CD14-positive monocyte (primary cell): ENCODE measurements around the gene LCAT. TPM values are rescaled to one million over a fixed set of nuclear protein-coding genes. Genes with fewer than 3 reads are reported as not detected.

Experiments
- DNase-seq, 3 donors: peaks; one replicate each; pipeline ENCODE4 v3.0.0-alpha.2; 2011 to 2022
- H2AFZ ChIP-seq: 2 replicates; pipeline ENCODE4 v1.6.0; 2012; ENCODE audit warnings: mild to moderate bottlenecking, low read depth, low read length, inconsistent platforms; ENCODE audit not compliant: insufficient read depth, poor library complexity, severe bottlenecking
- H3K27ac ChIP-seq, 2 donors: 1 replicate in 1 of 2; 2 replicates in 1 of 2; pipeline ENCODE4 v1.5.1; 2012 to 2013; ENCODE audit warnings: low read length in 2 of 2, control low read depth in 1 of 2, inconsistent platforms in 1 of 2, low read depth in 1 of 2, mild to moderate bottlenecking in 1 of 2
- H3K27me3 ChIP-seq, 2 donors: one replicate each; pipeline versions ENCODE4 v1.6.0 to v1.6.1; 2011 to 2013; ENCODE audit warnings: low read length in 2 of 2; ENCODE audit not compliant: control insufficient read depth in 2 of 2, insufficient read depth in 2 of 2
- H3K36me3 ChIP-seq, 2 donors: replicated peaks in 1 of 2; 1 replicate in 1 of 2; 2 replicates in 1 of 2; pipeline versions ENCODE4 v1.5.1 to v1.6.1; 2012 to 2013; ENCODE audit warnings: low read length in 2 of 2, control low read depth in 1 of 2, inconsistent platforms in 1 of 2, mild to moderate bottlenecking in 1 of 2; ENCODE audit not compliant: insufficient read depth in 2 of 2, control insufficient read depth in 1 of 2
- H3K4me1 ChIP-seq, 2 donors: 1 replicate in 1 of 2; 2 replicates in 1 of 2; pipeline versions ENCODE4 v1.5.1 to v1.6.1; 2012 to 2013; ENCODE audit warnings: low read length in 2 of 2, control low read depth in 1 of 2, inconsistent platforms in 1 of 2, mild to moderate bottlenecking in 1 of 2, moderate library complexity in 1 of 2; ENCODE audit not compliant: insufficient read depth in 2 of 2, control insufficient read depth in 1 of 2
- H3K4me2 ChIP-seq: replicated peaks from 2 replicates; pipeline ENCODE3; 2012; ENCODE audit warnings: low read length, moderate library complexity, mild to moderate bottlenecking; ENCODE audit not compliant: poor library complexity, severe bottlenecking; ENCODE audit errors: extremely low read depth
- H3K4me3 ChIP-seq, 3 experiments: fragments of 200-600 bp in 1 of 3; sonication (generic) in 1 of 3; replicated peaks in 1 of 3; 1 replicate in 2 of 3; 2 replicates in 1 of 3; pipeline ENCODE4 v1.5.1; 2011 to 2013; ENCODE audit warnings: low read length in 3 of 3, mild to moderate bottlenecking in 3 of 3, control low read depth in 2 of 3, low read depth in 2 of 3, inconsistent platforms in 1 of 3, moderate library complexity in 1 of 3
- H3K79me2 ChIP-seq: 2 replicates; pipeline ENCODE4 v1.6.0; 2012; ENCODE audit warnings: mild to moderate bottlenecking, control low read depth, inconsistent platforms, low read length, moderate library complexity; ENCODE audit not compliant: insufficient read depth
- H3K9ac ChIP-seq: 2 replicates; pipeline ENCODE4 v1.6.0; 2017; ENCODE audit warnings: low read length, mild to moderate bottlenecking; ENCODE audit not compliant: insufficient read depth, poor library complexity, severe bottlenecking
- H3K9me3 ChIP-seq, 2 donors: replicated peaks in 1 of 2; 1 replicate in 1 of 2; 2 replicates in 1 of 2; pipeline versions ENCODE4 v1.5.1 to v1.6.1; 2012 to 2013; ENCODE audit warnings: low read length in 2 of 2, control low read depth in 1 of 2; ENCODE audit not compliant: control insufficient read depth in 1 of 2, insufficient read depth in 1 of 2
- H4K20me1 ChIP-seq: 2 replicates; pipeline ENCODE4 v1.6.0; 2012; ENCODE audit warnings: mild to moderate bottlenecking, low read length, control low read depth, moderate library complexity; ENCODE audit not compliant: insufficient read depth
- H3K27ac Mint-ChIP-seq, 7 donors: one replicate each; pipeline ENCODE4 v1.8.0; 2020; ENCODE audit warnings: mild to moderate bottlenecking in 7 of 7, mixed read lengths in 7 of 7, moderate library complexity in 6 of 7, inconsistent platforms in 2 of 7
- H3K27me3 Mint-ChIP-seq, 3 donors: one replicate each; pipeline ENCODE4 v1.8.0; 2021 to 2022; ENCODE audit warnings: low read depth in 3 of 3, mild to moderate bottlenecking in 3 of 3, mixed read lengths in 3 of 3, moderate library complexity in 3 of 3, inconsistent platforms in 1 of 3
- H3K36me3 Mint-ChIP-seq, 2 donors: one replicate each; pipeline ENCODE4 v1.8.0; 2020; ENCODE audit warnings: mixed read lengths in 2 of 2, inconsistent platforms in 1 of 2, mild to moderate bottlenecking in 1 of 2
- H3K4me1 Mint-ChIP-seq: one replicate; pipeline ENCODE4 v1.8.0; 2020; ENCODE audit warnings: mild to moderate bottlenecking, mixed read lengths
- H3K4me3 Mint-ChIP-seq, 2 donors: one replicate each; pipeline ENCODE4 v1.8.0; 2020; ENCODE audit warnings: mild to moderate bottlenecking in 2 of 2, mixed read lengths in 2 of 2, moderate library complexity in 1 of 2
- H3K9me3 Mint-ChIP-seq, 7 donors: one replicate each; pipeline ENCODE4 v1.8.0; 2020 to 2022; ENCODE audit warnings: mixed read lengths in 7 of 7, mild to moderate bottlenecking in 6 of 7, moderate library complexity in 6 of 7, inconsistent platforms in 2 of 7
- WGBS: methylation state at CpG from one replicate; pipeline ENCODE4 v1.1.5; 2013; ENCODE audit warnings: missing lambda C conversion rate; ENCODE audit not compliant: insufficient coverage; 5-methylcytosine and 5-hydroxymethylcytosine counted together
- intact Hi-C, 2 donors: fragments of 100-400 bp; cut with micrococcal nuclease; formaldehyde crosslinking; loops; one replicate each; pipeline versions ENCODE4 v1.15.0 to v1.15.1; 2023
- polyA plus RNA-seq, 3 donors: library from polyadenylated mRNA; depleted of rRNA in 1 of 3; unstranded in 2 of 3; stranded (reverse) in 1 of 3; fragments of 300-500 nt in 2 of 3; fragments of >200 nt in 1 of 3; fragmentation: Illumina TruSeq in 2 of 3; gene quantifications; 1 replicate in 2 of 3; 2 replicates in 1 of 3; pipeline ENCODE4 v1.2.3, GENCODE V29; 2012 to 2021
- TF ChIP-seq, protein P1 (sequence below): fragments of 200-600 bp; IDR thresholded peaks from one replicate; pipeline ENCODE4 v1.8.0; 2022; ENCODE audit warnings: antibody characterized with exemption, mild to moderate bottlenecking

Gene LCAT
- polyA plus RNA-seq, 3 donors: 0.17 to 16.2 TPM; not detected in 1

DNA sequence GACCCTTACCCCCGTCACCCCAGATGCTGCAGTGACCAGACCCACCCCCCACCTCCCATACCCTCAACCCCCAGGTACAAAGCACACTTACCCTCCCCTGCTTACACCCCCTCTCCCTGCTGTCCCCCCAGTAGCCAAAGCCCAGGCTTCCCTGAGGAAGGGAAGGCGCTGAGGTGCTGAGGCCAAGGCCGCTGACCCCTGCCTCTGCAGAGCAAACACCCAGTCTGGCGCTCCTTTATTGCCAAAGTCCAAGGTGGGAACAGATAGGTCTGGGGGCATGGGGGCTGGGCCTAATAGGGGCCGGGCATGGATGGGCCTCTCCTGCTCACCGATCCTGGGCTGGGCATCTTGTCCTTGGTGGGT lies 683 bp downstream of the LCAT start:
- Histone ChIP-seq H3K36me3 (peaks cover 57 to 60% of the 10 kb centered on the region in 2 donors), H3K9ac (no peak overlapping the region), H3K4me2 (no peak overlapping the region), H2AFZ (no peak overlapping the region), H3K4me1 (peaks cover 7 to 8% of the 10 kb centered on the region in 2 donors), H4K20me1 (peaks cover 12% of the 10 kb centered on the region), H3K27ac (no peak overlapping the region), H3K9me3 (no peaks in the 10 kb centered on the region), H3K79me2 (no peaks in the 10 kb centered on the region), H3K4me3 (no peak overlapping the region), H3K27me3 (no peaks in the 10 kb centered on the region)
- intact Hi-C loops: no loop called here
- no peaks in the 10 kb centered on the region for H3K9me3 Mint-ChIP-seq
- peaks cover 37 to 69% of the 10 kb centered on the region in 2 donors for H3K36me3 Mint-ChIP-seq
- no peak overlapping the region for H3K4me3 Mint-ChIP-seq
- TF ChIP-seq, protein P1, sequence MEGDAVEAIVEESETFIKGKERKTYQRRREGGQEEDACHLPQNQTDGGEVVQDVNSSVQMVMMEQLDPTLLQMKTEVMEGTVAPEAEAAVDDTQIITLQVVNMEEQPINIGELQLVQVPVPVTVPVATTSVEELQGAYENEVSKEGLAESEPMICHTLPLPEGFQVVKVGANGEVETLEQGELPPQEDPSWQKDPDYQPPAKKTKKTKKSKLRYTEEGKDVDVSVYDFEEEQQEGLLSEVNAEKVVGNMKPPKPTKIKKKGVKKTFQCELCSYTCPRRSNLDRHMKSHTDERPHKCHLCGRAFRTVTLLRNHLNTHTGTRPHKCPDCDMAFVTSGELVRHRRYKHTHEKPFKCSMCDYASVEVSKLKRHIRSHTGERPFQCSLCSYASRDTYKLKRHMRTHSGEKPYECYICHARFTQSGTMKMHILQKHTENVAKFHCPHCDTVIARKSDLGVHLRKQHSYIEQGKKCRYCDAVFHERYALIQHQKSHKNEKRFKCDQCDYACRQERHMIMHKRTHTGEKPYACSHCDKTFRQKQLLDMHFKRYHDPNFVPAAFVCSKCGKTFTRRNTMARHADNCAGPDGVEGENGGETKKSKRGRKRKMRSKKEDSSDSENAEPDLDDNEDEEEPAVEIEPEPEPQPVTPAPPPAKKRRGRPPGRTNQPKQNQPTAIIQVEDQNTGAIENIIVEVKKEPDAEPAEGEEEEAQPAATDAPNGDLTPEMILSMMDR: no peak
- peaks cover 0 to 4% (median 2%) of the 10 kb centered on the region in 3 donors for H3K27me3 Mint-ChIP-seq
- 95% methylated on average over 2 of the region's 6 CpGs for WGBS
- DNase-seq: no peak
- H3K27ac Mint-ChIP-seq: peak overlapping the region in 3 of 7 donors; percentile 26 to 74 (median 56)
- H3K4me1 Mint-ChIP-seq: peaks cover 8% of the 10 kb centered on the region

DNA sequence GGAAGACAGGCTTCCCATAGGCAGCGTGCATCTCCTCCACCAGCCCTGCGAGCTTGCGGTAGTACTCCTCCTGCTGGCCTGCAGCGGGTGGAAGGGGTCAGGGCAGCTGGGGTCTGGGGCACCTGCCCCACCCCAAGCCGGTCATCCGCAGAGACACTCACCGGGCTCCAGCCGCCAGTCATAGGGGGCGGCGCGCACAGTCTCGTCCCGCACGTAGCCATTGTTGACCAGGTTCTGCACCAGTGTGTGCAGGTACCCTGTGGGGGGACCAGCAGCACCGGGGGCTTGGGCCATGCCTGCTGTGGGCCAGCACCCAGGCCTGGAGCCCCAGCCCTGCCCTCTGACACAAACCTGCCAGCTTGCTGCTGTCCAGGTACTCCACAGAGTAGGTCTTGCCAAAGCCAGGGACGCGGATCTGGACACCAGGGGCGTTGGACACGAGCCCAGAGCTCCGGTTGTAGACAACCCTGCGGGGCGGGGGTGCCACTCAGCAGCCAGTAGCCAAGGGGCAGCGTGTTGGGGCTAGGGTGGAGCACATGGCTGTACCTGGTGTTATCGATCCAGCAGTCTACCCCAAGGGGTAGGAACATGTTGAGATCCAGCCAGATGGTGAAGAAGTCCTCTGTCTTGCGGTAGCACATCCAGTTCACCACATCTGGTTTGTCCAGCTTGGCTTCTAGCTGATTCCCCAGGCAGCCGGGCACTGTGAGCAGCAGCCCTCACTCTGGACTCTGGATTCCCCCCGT lies 1.2 kb downstream of the LCAT start:
- Mint-ChIP-seq H3K36me3 (peaks cover 33 to 64% of the 10 kb centered on the region in 2 donors), H3K27me3 (peaks cover 0 to 4% (median 2%) of the 10 kb centered on the region in 3 donors), H3K9me3 (no peaks in the 10 kb centered on the region), H3K4me1 (peaks cover 11% of the 10 kb centered on the region), H3K4me3 (no peak overlapping the region), H3K27ac (peak overlapping the region in 3 of 7 donors; percentile 26 to 74 (median 56))
- Histone ChIP-seq H3K9ac (no peak overlapping the region), H3K27ac (no peak overlapping the region), H3K27me3 (no peaks in the 10 kb centered on the region), H4K20me1 (peaks cover 12% of the 10 kb centered on the region), H3K36me3 (peaks cover 52 to 54% of the 10 kb centered on the region in 2 donors), H3K4me2 (no peak overlapping the region), H3K4me1 (peaks cover 11 to 13% of the 10 kb centered on the region in 2 donors), H3K9me3 (no peaks in the 10 kb centered on the region), H3K79me2 (no peaks in the 10 kb centered on the region), H2AFZ (no peak overlapping the region), H3K4me3 (no peak overlapping the region)
- no peak for DNase-seq
- intact Hi-C loops: no loop called here
- 96% methylated on average over 24 of the region's 27 CpGs for WGBS
- TF ChIP-seq, protein P1: no peak
